BJ (cell line): ENCODE measurements around the gene IFNA16. TPM values are rescaled to one million over a fixed set of nuclear protein-coding genes. Genes with fewer than 3 reads are reported as not detected.
"Not testable (repeated sequence)": the region's sequence is repeated elsewhere in the genome, so short reads cannot be mapped to it uniquely, and the experiment has no call there.

Experiments used
- CTCF ChIA-PET: fragments of 350-600 bp; formaldehyde crosslinking; extraction: SDS; loops from one replicate; lab custom pipeline; 2021; ENCODE audit warnings: antibody characterized with exemption, inconsistent platforms; lab: Yijun Ruan, JAX
- POLR2A ChIA-PET: fragments of 300-600 bp; sonication (Branson Sonifier 250); formaldehyde crosslinking; extraction: SDS; loops from one replicate; lab custom pipeline; 2021; ENCODE audit warnings: antibody characterized with exemption; lab: Charles Lee
- DNase-seq: peaks from one replicate; pipeline ENCODE4 v3.0.0-alpha.2; 2011; ENCODE audit warnings: low read depth
- H3K27me3 ChIP-seq: 2 replicates; pipeline ENCODE4 v1.6.0; 2011; ENCODE audit warnings: low read length; ENCODE audit not compliant: control insufficient read depth, insufficient read depth
- H3K36me3 ChIP-seq: 2 replicates; pipeline ENCODE4 v1.5.1; 2011; ENCODE audit warnings: low read length; ENCODE audit not compliant: control insufficient read depth, insufficient read depth
- H3K4me3 ChIP-seq: 2 replicates; pipeline ENCODE4 v1.5.1; 2011; ENCODE audit warnings: low read depth, mild to moderate bottlenecking, control low read depth, low read length
- polyA plus RNA-seq: library from polyadenylated mRNA; depleted of rRNA; stranded (reverse); fragments of >200 nt; gene quantifications from 2 replicates; pipeline ENCODE4 v1.2.3, GENCODE V29; 2011; rRNA removed
- TF ChIP-seq, protein P1 (sequence below): IDR thresholded peaks from 2 replicates; pipeline ENCODE4 v1.5.1; 2011; ENCODE audit warnings: low read depth, mild to moderate bottlenecking, control low read depth, inconsistent platforms, low read length, moderate library complexity; ENCODE audit not compliant: insufficient read depth

Gene IFNA16
- polyA plus RNA-seq, 1 experiment, result not detected

DNA sequence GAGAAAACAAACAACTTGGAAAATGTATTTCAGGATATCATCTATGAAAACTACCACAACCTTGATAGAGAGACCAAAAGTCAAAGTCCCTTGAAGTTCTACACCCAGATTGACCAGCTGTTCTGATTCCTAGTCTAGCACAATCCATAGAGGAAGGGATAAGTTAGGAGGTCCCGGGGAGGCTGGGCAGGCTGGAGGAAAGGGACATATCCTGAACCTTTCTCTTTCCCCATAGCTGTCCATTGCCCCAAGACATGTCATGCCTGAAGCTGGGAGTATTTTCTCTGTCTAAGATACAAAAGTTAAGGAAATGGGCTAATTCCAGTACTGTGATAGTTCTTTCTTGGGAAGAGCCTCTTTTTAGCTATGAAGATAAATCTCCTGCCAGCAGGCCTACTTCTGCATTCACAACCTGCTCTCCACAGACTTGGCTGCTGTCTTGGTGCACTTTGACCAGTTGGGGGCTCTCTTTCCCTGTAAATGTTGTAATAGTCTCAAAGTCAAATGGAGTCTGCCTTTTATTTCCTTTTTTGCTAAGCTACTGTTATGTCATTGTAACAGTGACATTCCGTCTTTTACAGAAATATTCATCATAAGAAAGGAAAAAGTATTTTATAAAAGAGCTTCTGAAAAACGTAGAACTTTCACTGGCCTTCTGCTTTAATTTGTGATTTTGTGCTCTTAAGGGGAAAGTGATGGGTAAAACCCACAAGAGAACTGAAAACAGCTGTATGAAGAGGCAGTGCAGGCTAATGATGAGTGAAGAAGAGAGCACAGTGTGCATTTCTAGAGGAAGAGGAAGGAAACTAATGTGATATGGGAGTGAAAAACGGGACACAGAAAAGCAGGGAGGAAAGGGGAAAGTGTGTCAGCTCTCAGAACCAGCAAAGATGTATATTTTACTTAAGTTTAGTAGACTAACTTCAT, 34.0 kb downstream of the IFNA16 start:
- H3K4me3 ChIP-seq, DNase-seq, H3K36me3 ChIP-seq, H3K27me3 ChIP-seq, POLR2A ChIA-PET: not testable (repeated sequence)
- TF ChIP-seq, protein P1, sequence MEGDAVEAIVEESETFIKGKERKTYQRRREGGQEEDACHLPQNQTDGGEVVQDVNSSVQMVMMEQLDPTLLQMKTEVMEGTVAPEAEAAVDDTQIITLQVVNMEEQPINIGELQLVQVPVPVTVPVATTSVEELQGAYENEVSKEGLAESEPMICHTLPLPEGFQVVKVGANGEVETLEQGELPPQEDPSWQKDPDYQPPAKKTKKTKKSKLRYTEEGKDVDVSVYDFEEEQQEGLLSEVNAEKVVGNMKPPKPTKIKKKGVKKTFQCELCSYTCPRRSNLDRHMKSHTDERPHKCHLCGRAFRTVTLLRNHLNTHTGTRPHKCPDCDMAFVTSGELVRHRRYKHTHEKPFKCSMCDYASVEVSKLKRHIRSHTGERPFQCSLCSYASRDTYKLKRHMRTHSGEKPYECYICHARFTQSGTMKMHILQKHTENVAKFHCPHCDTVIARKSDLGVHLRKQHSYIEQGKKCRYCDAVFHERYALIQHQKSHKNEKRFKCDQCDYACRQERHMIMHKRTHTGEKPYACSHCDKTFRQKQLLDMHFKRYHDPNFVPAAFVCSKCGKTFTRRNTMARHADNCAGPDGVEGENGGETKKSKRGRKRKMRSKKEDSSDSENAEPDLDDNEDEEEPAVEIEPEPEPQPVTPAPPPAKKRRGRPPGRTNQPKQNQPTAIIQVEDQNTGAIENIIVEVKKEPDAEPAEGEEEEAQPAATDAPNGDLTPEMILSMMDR, result peak; percentile 41; the same call in 1 of the 2 replicates
- CTCF ChIA-PET, result interaction anchor here (0.7 to 2.2 kb wide), 7 partner anchors 9 to 606 kb away, joined by 3 to 5 read pairs (median 4); no protein-coding TSS in a partner anchor

DNA sequence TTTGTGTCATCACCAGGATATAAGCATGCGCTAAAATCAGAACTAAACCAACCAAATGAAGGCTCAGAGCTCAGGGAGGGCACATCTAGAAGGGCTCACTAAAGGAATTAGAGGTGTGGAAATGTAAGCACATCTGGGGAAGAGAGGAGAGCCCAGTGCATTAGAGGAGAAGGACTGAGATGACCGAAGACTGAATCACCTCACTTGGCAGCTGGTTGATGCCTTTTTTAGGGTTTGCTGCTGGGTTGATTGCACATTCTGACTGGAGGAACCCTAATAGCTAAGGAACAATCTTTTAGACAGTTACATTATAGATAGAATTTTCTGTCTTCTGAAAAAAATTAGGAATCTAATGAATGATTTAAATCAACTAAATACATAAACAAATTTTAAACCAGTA, 42.4 kb downstream of the IFNA16 start:
- CTCF ChIA-PET, result interaction anchor here (1.0 to 1.4 kb wide), 2 partner anchors 8 to 9 kb away, joined by 3 read pairs; no protein-coding TSS in a partner anchor
- POLR2A ChIA-PET, result no interaction called here
- DNase-seq, result no peak
- no peaks in the 10 kb centered on the region for H3K27me3 ChIP-seq
- no peak overlapping the region for H3K4me3 ChIP-seq
- H3K36me3 ChIP-seq, result no peaks in the 10 kb centered on the region
- TF ChIP-seq, protein P1, result no peak

DNA sequence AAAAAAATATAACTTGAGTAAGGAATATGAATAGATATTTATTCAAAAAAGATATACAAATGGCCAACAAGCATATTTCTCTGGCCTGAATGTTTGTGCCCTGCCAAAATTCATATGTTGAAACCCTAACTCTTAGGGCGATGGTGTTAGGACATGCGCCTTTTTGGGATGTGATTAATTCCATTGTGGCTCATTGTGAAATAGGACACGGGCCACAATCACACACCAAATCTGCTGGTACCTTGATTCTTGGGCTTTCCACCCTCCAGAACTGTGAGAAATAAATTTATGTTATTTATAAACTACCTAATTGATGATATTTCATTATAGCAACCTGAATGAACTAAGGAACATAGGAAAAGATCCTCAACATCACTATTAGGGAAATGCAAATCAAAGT, 45.0 kb downstream of the IFNA16 start:
- POLR2A ChIA-PET, result no interaction called here
- TF ChIP-seq, protein P1, result no peak
- CTCF ChIA-PET, result no interaction called here
- no peak overlapping the region for H3K4me3 ChIP-seq
- no peaks in the 10 kb centered on the region for H3K36me3 ChIP-seq
- DNase-seq, result no peak
- no peaks in the 10 kb centered on the region for H3K27me3 ChIP-seq

DNA sequence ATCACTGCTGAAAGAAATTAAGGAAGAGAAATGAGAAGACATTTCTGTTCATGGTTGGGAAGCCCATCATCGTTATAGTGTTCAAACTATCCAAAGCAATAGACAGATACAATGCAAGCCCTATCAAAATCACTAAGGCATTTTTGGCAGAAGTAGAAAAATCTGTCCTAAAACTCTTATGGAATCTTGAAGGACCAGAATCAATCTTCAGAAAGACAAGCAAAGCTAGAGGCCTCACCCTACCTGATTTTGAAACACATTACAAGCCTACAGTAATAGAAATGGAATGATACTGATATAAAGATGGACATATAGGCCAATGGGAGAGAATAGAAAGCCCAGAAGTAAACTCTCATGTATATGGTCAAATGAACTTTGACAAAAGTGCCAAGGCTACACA, 45.8 kb downstream of the IFNA16 start:
- POLR2A ChIA-PET, result no interaction called here
- TF ChIP-seq, protein P1, result no peak
- CTCF ChIA-PET, result no interaction called here
- DNase-seq, result no peak
- Histone ChIP-seq H3K27me3 (no peaks in the 10 kb centered on the region), H3K4me3 (no peak overlapping the region), H3K36me3 (no peaks in the 10 kb centered on the region)

DNA sequence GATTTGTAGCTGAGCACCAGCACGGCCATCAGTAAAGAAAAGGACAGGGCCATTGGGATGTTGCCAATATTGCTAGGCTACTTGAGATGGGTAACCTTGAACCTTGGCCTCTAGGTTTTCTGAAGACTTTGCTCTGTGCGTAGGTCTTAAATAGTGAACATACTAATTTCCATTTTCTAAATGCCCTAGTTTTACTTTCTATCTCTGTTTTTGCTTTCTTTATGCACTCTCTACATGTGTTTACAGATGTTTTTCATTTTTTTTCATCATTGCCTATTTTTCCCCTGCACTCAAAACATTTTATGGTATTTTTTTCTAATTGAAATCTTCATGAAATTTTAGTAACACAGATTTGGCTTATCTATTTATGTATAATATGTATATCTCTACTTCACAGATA, 50.6 kb downstream of the IFNA16 start, which contains the start of gene IFNA21:
Gene IFNA21 (minus strand): TSS at position 101 of the 400 bp plus-strand sequence. CDS start 48 bp downstream, at position 53.
- CTCF ChIA-PET, H3K4me3 ChIP-seq, DNase-seq, POLR2A ChIA-PET, H3K36me3 ChIP-seq, H3K27me3 ChIP-seq: not testable (repeated sequence)

Other genes with a start within 250 kb of the IFNA16 start
- 4.3 and 8.6 TPM in 2 replicates for gene HACD4, start 185.7 kb downstream of the IFNA16 start, polyA plus RNA-seq
- gene IFNB1, start 139.4 kb downstream of the IFNA16 start, polyA plus RNA-seq, result not detected in 2 replicates
- gene IFNW1, start 75.5 kb downstream of the IFNA16 start, polyA plus RNA-seq, result not detected in 2 replicates
- gene IFNA21, start 50.7 kb downstream of the IFNA16 start, polyA plus RNA-seq, result not detected in 2 replicates
- gene IFNA4, start 29.7 kb downstream of the IFNA16 start, polyA plus RNA-seq, result not detected in 2 replicates
- gene IFNA7, start 15.1 kb downstream of the IFNA16 start, polyA plus RNA-seq, result not detected in 2 replicates
- gene IFNA10, start 10.2 kb downstream of the IFNA16 start, polyA plus RNA-seq, result not detected in 2 replicates
- not detected in 2 replicates for gene IFNA17, start 10.9 kb upstream of the IFNA16 start, polyA plus RNA-seq
- not detected in 2 replicates for gene IFNA14, start 22.7 kb upstream of the IFNA16 start, polyA plus RNA-seq
- gene IFNA5, start 88.0 kb upstream of the IFNA16 start, polyA plus RNA-seq, result not detected in 2 replicates
- 14.4 and 25.9 TPM in 2 replicates for gene KLHL9, start 118.1 kb upstream of the IFNA16 start, polyA plus RNA-seq
- not detected in 2 replicates for gene IFNA6, start 133.6 kb upstream of the IFNA16 start, polyA plus RNA-seq
- gene IFNA13, start 150.7 kb upstream of the IFNA16 start, polyA plus RNA-seq, result not detected in 2 replicates
- not detected in 2 replicates for gene IFNA2, start 168.1 kb upstream of the IFNA16 start, polyA plus RNA-seq
- gene IFNA8, start 191.8 kb upstream of the IFNA16 start, polyA plus RNA-seq, result not detected in 2 replicates
- not detected in 2 replicates for gene IFNA1, start 223.1 kb upstream of the IFNA16 start, polyA plus RNA-seq